H9 (cell line): ENCODE results near the gene BCAS3. TPM values are rescaled to one million over a fixed set of nuclear protein-coding genes. Genes with fewer than 3 reads are reported as not detected.

Experiments used
- DNase-seq: peaks from one replicate; pipeline ENCODE4 v3.0.0-alpha.2; 2017
- H2AFZ ChIP-seq: one replicate; pipeline ENCODE4 v1.6.1; 2013; ENCODE audit warnings: mild to moderate bottlenecking, low read length, control low read depth, moderate library complexity
- H2AK5ac ChIP-seq: 2 replicates; pipeline ENCODE4 v1.6.1; 2013; ENCODE audit warnings: low read length, control low read depth, mixed read lengths; ENCODE audit not compliant: insufficient read length
- H2BK120ac ChIP-seq: one replicate; pipeline ENCODE4 v1.6.1; 2013; ENCODE audit warnings: low read depth, mild to moderate bottlenecking, low read length, control low read depth, inconsistent platforms; ENCODE audit not compliant: poor library complexity, severe bottlenecking
- H2BK12ac ChIP-seq: 2 replicates; pipeline ENCODE4 v1.6.1; 2013; ENCODE audit warnings: low read length, control low read depth, mixed read lengths, low read depth; ENCODE audit not compliant: insufficient read length
- H2BK15ac ChIP-seq: 2 replicates; pipeline ENCODE4 v1.6.1; 2013; ENCODE audit warnings: low read depth, low read length, control low read depth
- H2BK20ac ChIP-seq: one replicate; pipeline ENCODE4 v1.6.1; 2013; ENCODE audit warnings: low read depth, mild to moderate bottlenecking, low read length, control low read depth, inconsistent platforms; ENCODE audit not compliant: poor library complexity, severe bottlenecking
- H2BK5ac ChIP-seq: 2 replicates; pipeline ENCODE4 v1.6.1; 2013; ENCODE audit warnings: low read length, control low read depth, mixed read lengths; ENCODE audit not compliant: insufficient read length
- H3K14ac ChIP-seq: 2 replicates; pipeline ENCODE4 v1.6.1; 2013; ENCODE audit warnings: low read length, control low read depth; ENCODE audit not compliant: insufficient read depth
- H3K18ac ChIP-seq: 2 replicates; pipeline ENCODE4 v1.6.1; 2013; ENCODE audit warnings: low read depth, mild to moderate bottlenecking, mixed read lengths, low read length, control low read depth; ENCODE audit not compliant: insufficient read length
- H3K23ac ChIP-seq: 2 replicates; pipeline ENCODE4 v1.6.1; 2013; ENCODE audit warnings: low read length, control low read depth, mixed read lengths, low read depth; ENCODE audit not compliant: insufficient read length
- H3K23me2 ChIP-seq: 2 replicates; pipeline ENCODE4 v1.6.1; 2013; ENCODE audit warnings: low read depth, mild to moderate bottlenecking, mixed read lengths, low read length, control low read depth; ENCODE audit not compliant: insufficient read length, poor library complexity, severe bottlenecking
- H3K27ac ChIP-seq: 2 replicates; pipeline ENCODE4 v1.5.1; 2013; ENCODE audit warnings: low read length, control low read depth, mixed read lengths, low read depth; ENCODE audit not compliant: insufficient read length
- H3K27me3 ChIP-seq: 2 replicates; pipeline ENCODE4 v1.6.1; 2013; ENCODE audit warnings: low read length, control low read depth, inconsistent platforms; ENCODE audit not compliant: insufficient read depth
- H3K4ac ChIP-seq: 2 replicates; pipeline ENCODE4 v1.6.1; 2013; ENCODE audit warnings: low read depth, mild to moderate bottlenecking, control low read depth, inconsistent platforms, low read length, moderate library complexity
- H3K4me1 ChIP-seq: 2 replicates; pipeline ENCODE4 v1.6.1; 2013; ENCODE audit warnings: low read length, control low read depth, inconsistent platforms; ENCODE audit not compliant: insufficient read depth
- H3K4me2 ChIP-seq: 2 replicates; pipeline ENCODE4 v1.6.1; 2013; ENCODE audit warnings: low read length, control low read depth, mixed read lengths; ENCODE audit not compliant: insufficient read length, insufficient read depth
- H3K56ac ChIP-seq: 2 replicates; pipeline ENCODE4 v1.6.1; 2013; ENCODE audit warnings: low read depth, mild to moderate bottlenecking, mixed read lengths, low read length, control low read depth; ENCODE audit not compliant: insufficient read length
- H3K79me1 ChIP-seq: 2 replicates; pipeline ENCODE4 v1.6.1; 2013; ENCODE audit warnings: low read depth, mild to moderate bottlenecking, moderate library complexity, low read length, control low read depth, inconsistent platforms; ENCODE audit not compliant: insufficient read depth, poor library complexity, severe bottlenecking
- H3K79me2 ChIP-seq: 2 replicates; pipeline ENCODE4 v1.6.1; 2013; ENCODE audit warnings: low read length, control low read depth, inconsistent platforms; ENCODE audit not compliant: insufficient read depth
- H3K9ac ChIP-seq: 2 replicates; pipeline ENCODE4 v1.6.1; 2013; ENCODE audit warnings: low read length, control low read depth, mixed read lengths; ENCODE audit not compliant: insufficient read length; ENCODE audit errors: extremely low read depth
- H3K9me3 ChIP-seq: one replicate; pipeline ENCODE4 v1.6.1; 2013; ENCODE audit warnings: low read depth, low read length, inconsistent platforms; ENCODE audit not compliant: control insufficient read depth
- H3T11ph ChIP-seq: one replicate; pipeline ENCODE4 v1.6.1; 2013; ENCODE audit warnings: mild to moderate bottlenecking, low read length, control low read depth, inconsistent platforms
- H4K20me1 ChIP-seq: one replicate; pipeline ENCODE4 v1.6.1; 2013; ENCODE audit not compliant: control insufficient read depth, insufficient read length, insufficient read depth
- H4K5ac ChIP-seq: 2 replicates; pipeline ENCODE4 v1.6.1; 2013; ENCODE audit warnings: low read depth, mild to moderate bottlenecking, mixed read lengths, low read length, control low read depth; ENCODE audit not compliant: insufficient read length
- H4K8ac ChIP-seq: replicated peaks from 2 replicates; pipeline ENCODE4 v1.6.1; 2013; ENCODE audit warnings: low read length, control low read depth, mixed read lengths, low read depth; ENCODE audit not compliant: insufficient read length
- H4K91ac ChIP-seq: 2 replicates; pipeline ENCODE4 v1.6.1; 2013; ENCODE audit warnings: low read depth, mild to moderate bottlenecking, moderate library complexity, mixed read lengths, low read length, control low read depth; ENCODE audit not compliant: insufficient read length
- H3K27ac Mint-ChIP-seq, 3 experiments: 2 replicates in 2 of 3; 3 replicates in 1 of 3; pipeline ENCODE4 v1.8.0; 2020 to 2021; ENCODE audit warnings: mixed read lengths in 3 of 3, mild to moderate bottlenecking in 1 of 3, moderate library complexity in 1 of 3
- H3K27me3 Mint-ChIP-seq: 2 replicates; pipeline ENCODE4 v1.8.0; 2021; ENCODE audit warnings: low read depth, mild to moderate bottlenecking, moderate library complexity, mixed read lengths
- H3K36me3 Mint-ChIP-seq, 3 experiments: 2 replicates in 2 of 3; 3 replicates in 1 of 3; pipeline ENCODE4 v1.8.0; 2020 to 2021; ENCODE audit warnings: low read depth in 3 of 3, mixed read lengths in 3 of 3; ENCODE audit not compliant: insufficient read depth in 1 of 3
- H3K4me1 Mint-ChIP-seq, 2 experiments: 2 replicates each; pipeline ENCODE4 v1.8.0; 2020; ENCODE audit warnings: mixed read lengths in 2 of 2
- H3K4me3 Mint-ChIP-seq, 2 experiments: 2 replicates in 1 of 2; 3 replicates in 1 of 2; pipeline ENCODE4 v1.8.0; 2020 to 2021; ENCODE audit warnings: mild to moderate bottlenecking in 2 of 2, mixed read lengths in 2 of 2, moderate library complexity in 1 of 2
- H3K9me3 Mint-ChIP-seq, 2 experiments: 2 replicates in 1 of 2; 3 replicates in 1 of 2; pipeline ENCODE4 v1.8.0; 2020; ENCODE audit warnings: mild to moderate bottlenecking in 2 of 2, mixed read lengths in 2 of 2, moderate library complexity in 1 of 2
- WGBS: extraction: QIAGEN DNeasy Blood & Tissue Kit; methylation state at CpG from one replicate; pipeline ENCODE4 v1.1.7; 2013; ENCODE audit warnings: missing lambda C conversion rate, low lambda C conversion rate, mixed read lengths; ENCODE audit not compliant: insufficient read length; ENCODE audit errors: extremely low coverage; 5-methylcytosine and 5-hydroxymethylcytosine counted together
- total RNA-seq: library from RNA; stranded (reverse); gene quantifications from 2 replicates; pipeline ENCODE4 v1.2.1, GENCODE V29; 2021
- TF ChIP-seq, protein P1 (sequence below): fragments of 200-600 bp; sonication (generic); conservative IDR thresholded peaks from 3 replicates; pipeline ENCODE4 v1.8.0; 2021; ENCODE audit warnings: antibody characterized with exemption, mild to moderate bottlenecking

BCAS3 gene
- total RNA-seq, 1 experiment from 2014 or later, result 22.4 TPM

- Mint-ChIP-seq H3K27ac (peak overlapping the region in 1 of 3 experiments; percentile 76; a peak in 2 of 7 replicates), H3K27me3 (no peaks in the 10 kb centered on the region), H3K36me3 (no peaks in the 10 kb centered on the region), H3K9me3 (no peaks in the 10 kb centered on the region), H3K4me3 (no peak overlapping the region), H3K4me1 (peaks cover 8 to 10% of the 10 kb centered on the region in 2 experiments)
- H2BK15ac ChIP-seq, result no peak overlapping the region
- H3T11ph ChIP-seq, result no peak overlapping the region
- H4K20me1 ChIP-seq, result no peaks in the 10 kb centered on the region
- no peak overlapping the region for H2AK5ac ChIP-seq
- WGBS, result no CpG with 5 or more reads among the region's 8 CpGs
- no peaks in the 10 kb centered on the region for H3K23me2 ChIP-seq
- H3K23ac ChIP-seq, result no peak overlapping the region
- no peak overlapping the region for H3K4me2 ChIP-seq
- no peaks in the 10 kb centered on the region for H3K4me1 ChIP-seq
- H3K9ac ChIP-seq, result no peak overlapping the region
- H2AFZ ChIP-seq, result no peak overlapping the region
- no peaks in the 10 kb centered on the region for H3K79me1 ChIP-seq
- no peak overlapping the region for H4K5ac ChIP-seq
- no peak for DNase-seq
- no peak overlapping the region for H2BK5ac ChIP-seq
- H3K4ac ChIP-seq, result no peak overlapping the region
- no peak overlapping the region for H4K8ac ChIP-seq
- TF ChIP-seq, protein P1, sequence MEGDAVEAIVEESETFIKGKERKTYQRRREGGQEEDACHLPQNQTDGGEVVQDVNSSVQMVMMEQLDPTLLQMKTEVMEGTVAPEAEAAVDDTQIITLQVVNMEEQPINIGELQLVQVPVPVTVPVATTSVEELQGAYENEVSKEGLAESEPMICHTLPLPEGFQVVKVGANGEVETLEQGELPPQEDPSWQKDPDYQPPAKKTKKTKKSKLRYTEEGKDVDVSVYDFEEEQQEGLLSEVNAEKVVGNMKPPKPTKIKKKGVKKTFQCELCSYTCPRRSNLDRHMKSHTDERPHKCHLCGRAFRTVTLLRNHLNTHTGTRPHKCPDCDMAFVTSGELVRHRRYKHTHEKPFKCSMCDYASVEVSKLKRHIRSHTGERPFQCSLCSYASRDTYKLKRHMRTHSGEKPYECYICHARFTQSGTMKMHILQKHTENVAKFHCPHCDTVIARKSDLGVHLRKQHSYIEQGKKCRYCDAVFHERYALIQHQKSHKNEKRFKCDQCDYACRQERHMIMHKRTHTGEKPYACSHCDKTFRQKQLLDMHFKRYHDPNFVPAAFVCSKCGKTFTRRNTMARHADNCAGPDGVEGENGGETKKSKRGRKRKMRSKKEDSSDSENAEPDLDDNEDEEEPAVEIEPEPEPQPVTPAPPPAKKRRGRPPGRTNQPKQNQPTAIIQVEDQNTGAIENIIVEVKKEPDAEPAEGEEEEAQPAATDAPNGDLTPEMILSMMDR, result no peak
- no peak overlapping the region for H2BK20ac ChIP-seq
- H3K79me2 ChIP-seq, result no peaks in the 10 kb centered on the region
- no peak overlapping the region for H3K27ac ChIP-seq
- no peaks in the 10 kb centered on the region for H3K27me3 ChIP-seq
- H2BK120ac ChIP-seq, result no peak overlapping the region
- H3K14ac ChIP-seq, result no peak overlapping the region
- H3K9me3 ChIP-seq, result no peaks in the 10 kb centered on the region
- no peak overlapping the region for H3K18ac ChIP-seq
- no peak overlapping the region for H3K56ac ChIP-seq
- H2BK12ac ChIP-seq, result no peak overlapping the region
- H4K91ac ChIP-seq, result no peak overlapping the region
Measured at GRCh38 chr17:61335105-61335844, 657.6 kb downstream of the BCAS3 start.
